Esophagus squamous epithelium (tissue), 5 donors: ENCODE measurements around the gene SPON2. TPM values are rescaled to one million over a fixed set of nuclear protein-coding genes. Genes with fewer than 3 reads are reported as not detected.

Source experiments
- DNase-seq: peaks from one replicate; lab custom pipeline; 2025; lab: John Stamatoyannopoulos, UW
- H3K27ac ChIP-seq, 4 donors: fragments of 200-600 bp; sonication (generic); one replicate each; pipeline ENCODE4 v1.5.1; 2016 to 2019; ENCODE audit warnings: mild to moderate bottlenecking in 1 of 4
- H3K27me3 ChIP-seq, 4 donors: fragments of 200-600 bp; sonication (generic); 1 replicate in 3 of 4; 2 replicates in 1 of 4; pipeline versions ENCODE4 v1.5.1 to v1.6.0; 2017 to 2021; ENCODE audit warnings: antibody characterized with exemption in 1 of 4
- H3K36me3 ChIP-seq, 3 donors: fragments of 200-600 bp; sonication (generic); one replicate each; pipeline ENCODE4 v1.5.1; 2016 to 2019
- H3K4me1 ChIP-seq, 3 donors: fragments of 200-600 bp; sonication (generic); one replicate each; pipeline ENCODE4 v1.5.1; 2017 to 2019
- H3K4me3 ChIP-seq, 4 donors: fragments of 200-600 bp; sonication (generic); 1 replicate in 3 of 4; 2 replicates in 1 of 4; pipeline ENCODE4 v1.5.1; 2016 to 2019; ENCODE audit warnings: mild to moderate bottlenecking in 2 of 4, moderate library complexity in 1 of 4
- H3K9me3 ChIP-seq, 3 donors: fragments of 200-600 bp; sonication (generic); one replicate each; pipeline ENCODE4 v1.5.1; 2016 to 2019
- POLR2A ChIP-seq, 4 donors: fragments of 450-650 bp; IDR thresholded peaks; one replicate each; pipeline ENCODE4 v1.6.1; 2017; ENCODE audit warnings: antibody characterized with exemption in 4 of 4, mild to moderate bottlenecking in 4 of 4, moderate library complexity in 3 of 4
- WGBS, 2 donors: methylation state at CpG; one replicate each; pipeline ENCODE4 v1.1.5; 2018; 5-methylcytosine and 5-hydroxymethylcytosine counted together
- intact Hi-C: fragments of 100-400 bp; cut with DNase I; formaldehyde crosslinking; loops from one replicate; pipeline ENCODE4 v1.15.0; 2022
- total RNA-seq, 4 donors: library from RNA; depleted of rRNA; stranded (reverse); fragments of >200 nt; gene quantifications; one replicate each; pipeline ENCODE4 v1.1.0, GENCODE V29; 2016
- TF ChIP-seq, protein P1 (sequence below), 6 experiments: fragments of 450-650 bp in 4 of 6; fragments of 200-600 bp in 2 of 6; sonication (generic) in 2 of 6; IDR thresholded peaks; one replicate each; pipeline ENCODE4 v1.5.1; 2016 to 2019; ENCODE audit warnings: antibody characterized with exemption in 6 of 6, mild to moderate bottlenecking in 4 of 6, moderate library complexity in 4 of 6
- donor health status: DM: yes; HTN: yes; CAD: no.

The SPON2 gene
- total RNA-seq, 4 donors from 2014 or later: 14.5 to 53.4 (median 21.3) TPM

DNA sequence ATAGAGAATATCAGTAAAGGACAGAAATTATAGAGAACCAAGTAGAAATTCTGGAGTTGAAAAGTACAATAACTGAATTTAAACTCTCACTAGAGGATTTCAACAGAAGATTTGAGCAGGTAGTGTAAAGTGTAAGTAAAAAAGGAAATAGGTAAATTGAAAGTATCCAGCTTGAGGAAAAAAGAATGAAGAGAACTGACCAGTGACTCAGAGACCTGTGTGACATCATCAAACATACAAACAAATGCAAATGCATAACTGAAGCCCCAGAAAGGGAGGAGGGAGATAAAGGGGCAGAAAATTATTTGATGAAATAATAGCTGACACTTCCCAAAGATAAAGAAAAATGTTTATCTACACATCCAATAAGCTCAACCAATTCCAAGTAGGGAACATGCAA, 8.3 kb upstream of the SPON2 start:
- peaks cover 0 to 3% (median 0%) of the 10 kb centered on the region in 3 donors for H3K9me3 ChIP-seq
- peaks cover 14 to 40% (median 17%) of the 10 kb centered on the region in 3 donors for H3K4me1 ChIP-seq
- H3K27ac ChIP-seq: no peak overlapping the region
- no peaks in the 10 kb centered on the region for H3K27me3 ChIP-seq
- DNase-seq: no peak
- no peaks in the 10 kb centered on the region for H3K36me3 ChIP-seq
- TF ChIP-seq POLR2A (IDR thresholded peaks at IDR 0.05): no peak
- TF ChIP-seq, protein P1, sequence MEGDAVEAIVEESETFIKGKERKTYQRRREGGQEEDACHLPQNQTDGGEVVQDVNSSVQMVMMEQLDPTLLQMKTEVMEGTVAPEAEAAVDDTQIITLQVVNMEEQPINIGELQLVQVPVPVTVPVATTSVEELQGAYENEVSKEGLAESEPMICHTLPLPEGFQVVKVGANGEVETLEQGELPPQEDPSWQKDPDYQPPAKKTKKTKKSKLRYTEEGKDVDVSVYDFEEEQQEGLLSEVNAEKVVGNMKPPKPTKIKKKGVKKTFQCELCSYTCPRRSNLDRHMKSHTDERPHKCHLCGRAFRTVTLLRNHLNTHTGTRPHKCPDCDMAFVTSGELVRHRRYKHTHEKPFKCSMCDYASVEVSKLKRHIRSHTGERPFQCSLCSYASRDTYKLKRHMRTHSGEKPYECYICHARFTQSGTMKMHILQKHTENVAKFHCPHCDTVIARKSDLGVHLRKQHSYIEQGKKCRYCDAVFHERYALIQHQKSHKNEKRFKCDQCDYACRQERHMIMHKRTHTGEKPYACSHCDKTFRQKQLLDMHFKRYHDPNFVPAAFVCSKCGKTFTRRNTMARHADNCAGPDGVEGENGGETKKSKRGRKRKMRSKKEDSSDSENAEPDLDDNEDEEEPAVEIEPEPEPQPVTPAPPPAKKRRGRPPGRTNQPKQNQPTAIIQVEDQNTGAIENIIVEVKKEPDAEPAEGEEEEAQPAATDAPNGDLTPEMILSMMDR (IDR thresholded peaks at IDR 0.05): no peak
- no peak overlapping the region for H3K4me3 ChIP-seq
- intact Hi-C loops: no loop called here

DNA sequence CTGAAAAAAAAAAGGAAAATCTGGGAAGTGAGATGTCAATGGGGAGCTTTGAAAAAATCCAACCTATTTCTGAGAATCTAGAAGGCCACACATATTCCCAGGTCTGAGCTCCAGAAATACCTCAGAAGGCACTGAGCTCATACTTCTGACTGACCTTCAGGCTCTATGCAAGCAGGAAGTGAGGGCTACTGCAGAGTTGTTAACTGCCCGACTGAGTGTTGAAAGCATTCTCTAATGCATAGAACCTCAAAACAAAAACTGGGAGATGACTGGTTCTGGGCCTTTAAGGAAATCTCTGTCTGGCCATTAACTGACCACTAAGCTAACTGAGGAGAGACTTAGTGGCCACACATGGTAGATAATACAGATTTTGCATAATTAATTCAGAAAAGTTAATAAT, 7.6 kb upstream of the SPON2 start:
- intact Hi-C loops: no loop called here
- Histone ChIP-seq H3K27me3 (no peaks in the 10 kb centered on the region), H3K4me1 (peaks cover 14 to 47% (median 17%) of the 10 kb centered on the region in 3 donors), H3K9me3 (peaks cover 0 to 3% (median 0%) of the 10 kb centered on the region in 3 donors), H3K27ac (no peak overlapping the region), H3K36me3 (no peaks in the 10 kb centered on the region), H3K4me3 (no peak overlapping the region)
- no peak for DNase-seq
- TF ChIP-seq POLR2A (IDR thresholded peaks at IDR 0.05): no peak
- TF ChIP-seq, protein P1 (IDR thresholded peaks at IDR 0.05): no peak
- 70 to 100% methylated on average over 1 of the region's 1 CpG for WGBS, 2 donors

DNA sequence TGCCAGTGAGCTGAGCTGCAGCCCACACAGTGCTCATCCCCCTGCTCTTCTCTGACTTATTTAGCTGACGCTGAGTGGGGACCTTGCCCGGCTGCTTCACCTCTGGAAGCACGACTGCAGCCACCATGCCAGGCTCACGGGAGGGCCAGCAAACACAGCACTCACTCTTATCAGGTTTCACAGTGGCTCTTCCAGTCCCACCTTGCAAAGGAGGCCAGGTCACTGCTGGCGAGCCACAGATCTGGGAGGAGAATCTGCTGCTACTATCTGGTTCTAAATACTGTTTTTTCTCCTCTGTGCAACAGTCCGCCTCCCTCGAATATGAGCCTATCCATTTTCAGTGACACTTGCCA, 6.7 kb upstream of the SPON2 start:
- H3K27ac ChIP-seq: no peak overlapping the region
- no peaks in the 10 kb centered on the region for H3K27me3 ChIP-seq
- intact Hi-C loops: no loop called here
- H3K36me3 ChIP-seq: no peaks in the 10 kb centered on the region
- no peak for TF ChIP-seq POLR2A (IDR thresholded peaks at IDR 0.05)
- TF ChIP-seq, protein P1 (IDR thresholded peaks at IDR 0.05): no peak
- H3K4me3 ChIP-seq: no peak overlapping the region
- WGBS, 2 donors: 80 to 90% methylated on average over 5 to 7 of the region's 7 CpGs
- H3K9me3 ChIP-seq: peaks cover 0 to 3% (median 0%) of the 10 kb centered on the region in 3 donors
- no peak for DNase-seq
- peaks cover 15 to 42% (median 17%) of the 10 kb centered on the region in 3 donors for H3K4me1 ChIP-seq

DNA sequence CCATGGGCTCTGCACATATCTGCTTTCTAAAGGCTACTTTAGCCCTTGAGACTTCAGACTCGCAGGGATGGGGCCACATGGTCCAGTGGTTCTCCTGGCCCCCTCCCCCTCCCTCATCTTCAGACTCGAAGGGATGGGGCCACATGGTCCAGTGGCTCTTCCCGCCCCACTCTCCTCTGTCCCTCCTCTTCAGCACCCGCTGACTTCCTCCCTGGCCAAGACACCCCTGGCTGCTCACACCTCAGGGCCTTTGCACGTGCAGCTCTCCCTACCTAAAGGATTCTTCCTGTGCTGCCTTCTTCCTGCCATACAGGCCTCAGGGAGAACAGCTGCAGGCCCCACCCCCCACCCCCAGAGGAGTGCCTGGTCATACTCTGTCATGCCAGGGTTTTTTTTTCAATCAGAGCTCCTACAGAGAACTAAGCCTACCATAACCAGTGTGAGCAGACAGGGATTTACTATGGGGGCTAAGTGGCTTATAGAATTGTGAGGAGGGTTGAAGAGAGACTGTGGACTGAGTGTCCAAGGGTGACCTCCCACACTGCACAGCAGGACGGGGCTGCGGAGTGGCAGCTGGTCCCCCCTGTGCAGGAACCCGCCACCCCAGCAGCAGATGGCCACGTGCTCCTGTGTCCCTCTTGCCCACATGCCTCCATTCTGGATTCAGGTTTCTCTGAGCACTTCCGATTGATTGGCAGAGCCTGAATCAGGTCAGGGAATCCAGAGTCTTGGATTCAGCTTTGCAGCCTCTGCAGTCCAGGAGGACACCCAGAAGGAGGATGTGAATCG, 6.1 kb upstream of the SPON2 start:
- WGBS, 2 donors: 72 to 76% methylated on average over 6 to 9 of the region's 11 CpGs
- Histone ChIP-seq H3K4me1 (peaks cover 17 to 42% (median 19%) of the 10 kb centered on the region in 3 donors), H3K36me3 (no peaks in the 10 kb centered on the region), H3K9me3 (peaks cover 0 to 3% (median 0%) of the 10 kb centered on the region in 3 donors), H3K27me3 (no peaks in the 10 kb centered on the region), H3K4me3 (no peak overlapping the region), H3K27ac (peak overlapping the region; percentile 6 to 78 (median 70))
- intact Hi-C loops: no loop called here
- TF ChIP-seq, protein P1 (IDR thresholded peaks at IDR 0.05): no peak
- TF ChIP-seq POLR2A (IDR thresholded peaks at IDR 0.05): no peak
- DNase-seq: no peak
